OCI-LY7 (cell line): ENCODE data around the gene SP8. TPM values are rescaled to one million over a fixed set of nuclear protein-coding genes. Genes with fewer than 3 reads are reported as not detected.

Experiments used
- BruUV-seq: library from RNA; stranded (reverse); fragments of 400-500 nt; replicated peaks from 2 replicates; lab custom pipeline; 2021; lab: Mats Ljungman, UMichigan
- CTCF ChIA-PET: fragments of 300-600 bp; sonication (Branson Sonifier 250); formaldehyde crosslinking; loops from one replicate; lab custom pipeline; 2022; ENCODE audit warnings: antibody characterized with exemption; ENCODE audit not compliant: unreplicated experiment; lab: Charles Lee
- POLR2A ChIA-PET: fragments of 300-600 bp; sonication (Branson Sonifier 250); formaldehyde crosslinking; loops from one replicate; lab custom pipeline; 2022; ENCODE audit warnings: antibody characterized with exemption; lab: Charles Lee
- DNase-seq: peaks from one replicate; pipeline ENCODE4 v3.0.0-alpha.2; 2015; ENCODE audit warnings: low spot score
- H2AFZ ChIP-seq: fragments of 200-600 bp; sonication (generic), shearing (Covaris generic); 2 replicates; pipeline ENCODE4 v1.6.1; 2014; ENCODE audit warnings: mild to moderate bottlenecking, antibody characterized with exemption, low read length, moderate library complexity
- H3K27ac ChIP-seq: fragments of 200-600 bp; sonication (generic); 2 replicates; pipeline ENCODE4 v1.5.1; 2014; ENCODE audit warnings: mixed run types, low read depth, mild to moderate bottlenecking, moderate library complexity, low read length, inconsistent platforms; ENCODE audit not compliant: poor library complexity, severe bottlenecking
- H3K36me3 ChIP-seq: fragments of 200-600 bp; sonication (generic); 2 replicates; pipeline ENCODE4 v1.6.1; 2014; ENCODE audit warnings: mild to moderate bottlenecking, antibody characterized with exemption, low read length, moderate library complexity, mixed read lengths; ENCODE audit not compliant: insufficient read depth
- H3K4me1 ChIP-seq: fragments of 200-600 bp; sonication (generic); 2 replicates; pipeline ENCODE4 v1.5.1; 2014; ENCODE audit warnings: mild to moderate bottlenecking, low read length; ENCODE audit not compliant: insufficient read depth, poor library complexity, severe bottlenecking
- H3K4me2 ChIP-seq: fragments of 200-600 bp; sonication (generic); 2 replicates; pipeline ENCODE4 v1.6.1; 2014; ENCODE audit warnings: mild to moderate bottlenecking, low read length
- H3K4me3 ChIP-seq: fragments of 200-600 bp; sonication (generic); 2 replicates; pipeline ENCODE4 v1.5.1; 2014; ENCODE audit warnings: mild to moderate bottlenecking, low read depth, low read length; ENCODE audit not compliant: poor library complexity, severe bottlenecking
- H3K79me2 ChIP-seq: fragments of 200-600 bp; sonication (generic); 2 replicates; pipeline ENCODE4 v1.6.1; 2016; ENCODE audit warnings: low read depth, mild to moderate bottlenecking, low read length, moderate library complexity, mixed read lengths; ENCODE audit not compliant: insufficient read depth
- H3K9me2 ChIP-seq: fragments of 200-600 bp; sonication (generic); 2 replicates; pipeline ENCODE4 v1.6.1; 2016; ENCODE audit warnings: mild to moderate bottlenecking, low read length, mixed read lengths; ENCODE audit not compliant: insufficient read depth
- H3K9me3 ChIP-seq: fragments of 200-600 bp; sonication (generic); 2 replicates; pipeline ENCODE4 v1.6.1; 2014; ENCODE audit warnings: mild to moderate bottlenecking, mixed run types, low read length, mixed read lengths
- H4K20me1 ChIP-seq: fragments of 200-600 bp; sonication (generic); 2 replicates; pipeline ENCODE4 v1.6.1; 2014; ENCODE audit warnings: mild to moderate bottlenecking, antibody characterized with exemption, low read length, moderate library complexity, mixed read lengths; ENCODE audit not compliant: insufficient read depth
- CTCF ChIP-seq: fragments of 200-600 bp; sonication (generic); conservative IDR thresholded peaks from 2 replicates; pipeline ENCODE4 v1.5.1; 2014; ENCODE audit warnings: mild to moderate bottlenecking, antibody characterized with exemption, low read length, moderate library complexity, mixed read lengths
- EZH2phosphoT487 ChIP-seq: fragments of 200-600 bp; sonication (generic); IDR thresholded peaks from 2 replicates; pipeline ENCODE4 v1.6.1; 2018; ENCODE audit warnings: low read depth, borderline replicate concordance, mild to moderate bottlenecking, mixed run types, antibody characterized with exemption, low read length, moderate library complexity, mixed read lengths
- intact Hi-C: fragments of 100-400 bp; cut with micrococcal nuclease; formaldehyde crosslinking; loops from one replicate; pipeline ENCODE4 v1.10.0; 2022; ENCODE audit not compliant: unreplicated experiment
- total RNA-seq, 2 experiments: library from RNA; depleted of rRNA in 1 of 2; stranded (reverse); fragments of >200 nt in 1 of 2; shearing (Covaris generic) in 1 of 2; gene quantifications; 2 replicates each; pipeline ENCODE4 v1.2.3, GENCODE V29; 2014 to 2022

SP8 gene
- total RNA-seq, 2 experiments from 2014 or later: not detected

DNA sequence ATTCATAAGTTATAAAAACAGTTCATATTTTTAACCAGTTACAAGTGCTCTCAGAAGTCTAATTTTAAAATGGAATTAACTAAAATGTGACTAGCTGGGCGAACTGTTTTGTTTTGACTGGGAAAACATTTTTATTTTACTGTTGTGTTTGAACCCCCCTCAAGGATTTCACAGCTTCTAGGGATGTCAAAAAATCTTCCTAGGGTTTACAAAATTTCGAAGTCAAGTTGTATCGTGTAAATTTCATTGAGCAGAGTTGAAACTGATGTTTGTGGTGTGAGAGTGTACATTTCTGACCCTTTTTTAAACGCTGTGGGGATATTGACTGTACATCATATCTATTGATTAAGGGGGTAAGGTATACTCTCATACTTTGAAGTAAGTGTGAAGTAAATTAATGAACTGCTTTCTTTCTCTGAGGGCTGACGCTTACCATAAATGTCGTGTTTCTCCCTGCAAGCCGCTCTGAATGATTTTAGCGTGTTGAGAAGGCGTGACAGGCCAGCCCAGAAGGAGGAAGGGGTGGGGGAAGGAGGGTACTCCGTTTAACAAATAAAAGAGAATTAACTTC lies 1.8 kb upstream of the SP8 start:
- TF ChIP-seq CTCF: no peak
- no peak for TF ChIP-seq EZH2phosphoT487
- POLR2A ChIA-PET: interaction anchor here (0.6 to 0.7 kb wide), 4 partner anchors 37 to 439 kb away, joined by 3 to 4 read pairs (median 4); no protein-coding TSS in a partner anchor
- no peak overlapping the region for H3K27ac ChIP-seq
- no peak overlapping the region for H3K4me3 ChIP-seq
- no peaks in the 10 kb centered on the region for H3K36me3 ChIP-seq
- CTCF ChIA-PET: no interaction called here
- intact Hi-C loops: no loop called here
- H3K79me2 ChIP-seq: no peaks in the 10 kb centered on the region
- no peak for DNase-seq
- no peak overlapping the region for H3K4me2 ChIP-seq
- no peaks in the 10 kb centered on the region for H4K20me1 ChIP-seq
- no peak overlapping the region for H2AFZ ChIP-seq
- no peaks in the 10 kb centered on the region for H3K4me1 ChIP-seq
- no peaks in the 10 kb centered on the region for H3K9me2 ChIP-seq
- BruUV-seq: no TSS peak
- no peaks in the 10 kb centered on the region for H3K9me3 ChIP-seq

- no TSS peak for BruUV-seq
- Histone ChIP-seq H3K27ac (no peak overlapping the region), H3K4me3 (no peak overlapping the region), H3K79me2 (no peaks in the 10 kb centered on the region), H2AFZ (no peak overlapping the region), H3K9me2 (no peaks in the 10 kb centered on the region), H3K36me3 (no peaks in the 10 kb centered on the region), H3K4me2 (no peak overlapping the region), H4K20me1 (no peaks in the 10 kb centered on the region), H3K9me3 (no peaks in the 10 kb centered on the region), H3K4me1 (no peaks in the 10 kb centered on the region)
- intact Hi-C loops: no loop called here
- ChIA-PET POLR2A (interaction anchor here (0.6 to 0.7 kb wide), 4 partner anchors 37 to 440 kb away, joined by 3 to 4 read pairs (median 4); no protein-coding TSS in a partner anchor), CTCF (no interaction called here)
- no peak for DNase-seq
- TF ChIP-seq EZH2phosphoT487: no peak
- no peak for TF ChIP-seq CTCF
Observed at GRCh38 chr7:20787660-20788419, 1.2 kb upstream of the SP8 start.

- Histone ChIP-seq H3K9me2 (no peaks in the 10 kb centered on the region), H3K79me2 (no peaks in the 10 kb centered on the region), H3K27ac (no peak overlapping the region), H3K4me3 (no peak overlapping the region), H2AFZ (no peak overlapping the region), H4K20me1 (no peaks in the 10 kb centered on the region), H3K4me1 (no peaks in the 10 kb centered on the region), H3K4me2 (no peak overlapping the region), H3K9me3 (no peaks in the 10 kb centered on the region), H3K36me3 (no peaks in the 10 kb centered on the region)
- DNase-seq: no peak
- ChIA-PET CTCF (no interaction called here), POLR2A (no interaction called here)
- intact Hi-C loops: no loop called here
- TF ChIP-seq CTCF: no peak
- TF ChIP-seq EZH2phosphoT487: no peak
- BruUV-seq: no TSS peak
Observed at GRCh38 chr7:20786421-20786778, 286 bp downstream of the SP8 start.
